CD4-positive, alpha-beta memory T cell (primary cell): Measurements from ENCODE around the gene TRIM39. TPM values are rescaled to one million over a fixed set of nuclear protein-coding genes. Genes with fewer than 3 reads are reported as not detected.
"Not testable (repeated sequence)": the region's sequence is repeated elsewhere in the genome, so short reads cannot be mapped to it uniquely, and the experiment has no call there.

Experiments
- CTCF ChIA-PET: fragments of 350-600 bp; sonication (Branson Sonifier 250); formaldehyde crosslinking; loops from one replicate; lab custom pipeline; 2021; ENCODE audit warnings: inconsistent platforms; ENCODE audit not compliant: partially characterized antibody; lab: Charles Lee
- POLR2A ChIA-PET: fragments of 350-600 bp; sonication (Branson Sonifier 250); formaldehyde crosslinking; loops from one replicate; lab custom pipeline; 2021; ENCODE audit not compliant: partially characterized antibody; lab: Charles Lee
- DNase-seq, 5 donors: peaks; one replicate each; pipeline versions ENCODE4 v3.0.0 to v3.0.0-alpha.2; 2020 to 2022; ENCODE audit warnings: mixed read lengths in 1 of 5
- H3K27ac ChIP-seq: one replicate; pipeline ENCODE4 v1.7.0; 2013; ENCODE audit warnings: low read depth, low read length
- H3K27me3 ChIP-seq: 2 replicates; pipeline ENCODE4 v1.7.0; 2013; ENCODE audit warnings: mild to moderate bottlenecking, low read length, moderate library complexity; ENCODE audit not compliant: insufficient read depth
- H3K36me3 ChIP-seq: 2 replicates; pipeline ENCODE4 v1.7.0; 2013; ENCODE audit warnings: mild to moderate bottlenecking, low read length, moderate library complexity; ENCODE audit not compliant: insufficient read depth
- H3K4me1 ChIP-seq: 2 replicates; pipeline ENCODE4 v1.7.0; 2013; ENCODE audit warnings: mild to moderate bottlenecking, low read length, moderate library complexity; ENCODE audit not compliant: insufficient read depth
- H3K4me3 ChIP-seq, 2 donors: one replicate each; pipeline ENCODE4 v1.7.0; 2013; ENCODE audit warnings: low read length in 2 of 2, mild to moderate bottlenecking in 1 of 2
- H3K9me3 ChIP-seq, 2 donors: one replicate each; pipeline ENCODE4 v1.7.0; 2013; ENCODE audit warnings: low read length in 2 of 2, control low read depth in 1 of 2; ENCODE audit not compliant: control insufficient read depth in 1 of 2
- H3K27ac Mint-ChIP-seq, 7 donors: one replicate each; pipeline ENCODE4 v1.8.0; 2020 to 2021; ENCODE audit warnings: mixed read lengths in 7 of 7, mild to moderate bottlenecking in 6 of 7, inconsistent platforms in 3 of 7, moderate library complexity in 3 of 7
- H3K27me3 Mint-ChIP-seq, 2 donors: one replicate each; pipeline ENCODE4 v1.8.0; 2020 to 2021; ENCODE audit warnings: mixed read lengths in 2 of 2
- H3K36me3 Mint-ChIP-seq, 2 donors: one replicate each; pipeline ENCODE4 v1.8.0; 2020 to 2021; ENCODE audit warnings: mixed read lengths in 2 of 2, inconsistent platforms in 1 of 2, mild to moderate bottlenecking in 1 of 2
- H3K4me1 Mint-ChIP-seq, 4 donors: one replicate each; pipeline ENCODE4 v1.8.0; 2020 to 2021; ENCODE audit warnings: mixed read lengths in 4 of 4, mild to moderate bottlenecking in 1 of 4
- H3K4me3 Mint-ChIP-seq, 8 donors: one replicate each; pipeline ENCODE4 v1.8.0; 2020 to 2021; ENCODE audit warnings: mixed read lengths in 8 of 8, mild to moderate bottlenecking in 7 of 8, moderate library complexity in 6 of 8, inconsistent platforms in 3 of 8
- H3K9me3 Mint-ChIP-seq, 8 donors: one replicate each; pipeline ENCODE4 v1.8.0; 2020 to 2021; ENCODE audit warnings: mixed read lengths in 8 of 8, mild to moderate bottlenecking in 5 of 8, inconsistent platforms in 3 of 8, moderate library complexity in 1 of 8
- intact Hi-C: fragments of 100-400 bp; cut with micrococcal nuclease; formaldehyde crosslinking; loops from one replicate; pipeline ENCODE4 v1.15.1; 2023
- polyA plus RNA-seq, 2 donors: library from polyadenylated mRNA; unstranded; fragments of 300-500 nt; fragmentation: Illumina TruSeq; gene quantifications; one replicate each; pipeline ENCODE4 v1.2.3, GENCODE V29; 2021
- total RNA-seq, 2 experiments: library from RNA; stranded (reverse); gene quantifications; one replicate each; pipeline ENCODE4 v1.2.3, GENCODE V29; 2021

Gene TRIM39
- total and polyA plus RNA-seq, 4 experiments from 2014 or later = 6.9 to 30.9 (median 23.1) TPM

GRCh38 chr6:30357678-30358540 lies 31.2 kb downstream of the TRIM39 start:
- CTCF ChIA-PET = interaction anchor here (1.0 to 4.7 kb wide), 8 partner anchors 9 to 255 kb away, joined by 3 to 34 read pairs (median 4); no protein-coding TSS in a partner anchor
- POLR2A ChIA-PET = interaction anchor here (0.6 to 1.4 kb wide), 4 partner anchors 25 to 1601 kb away, joined by 3 read pairs; partner anchors contain the start of genes MRPS18B, PPP1R10 and SKIC2
- Mint-ChIP-seq H3K27me3 (peaks cover 29 to 39% of the 10 kb centered on the region in 2 donors), H3K36me3 (no peaks in the 10 kb centered on the region), H3K4me1 (peaks cover 6 to 10% (median 7%) of the 10 kb centered on the region in 4 donors), H3K4me3 (peak overlapping the region; percentile 84 to 95 (median 88)), H3K9me3 (peaks cover 0 to 5% (median 0%) of the 10 kb centered on the region in 8 donors), H3K27ac (peak overlapping the region in 2 of 7 donors; percentile 59 to 64)
- peaks cover 23% of the 10 kb centered on the region for H3K27me3 ChIP-seq
- peak overlapping the region in 1 of 2 donors; percentile 42 for H3K4me3 ChIP-seq
- peak; percentile 55 to 61 (median 60) for DNase-seq
- H3K27ac ChIP-seq = no peak overlapping the region
- no peaks in the 10 kb centered on the region for H3K9me3 ChIP-seq
- H3K4me1 ChIP-seq = peaks cover 8% of the 10 kb centered on the region
- no peaks in the 10 kb centered on the region for H3K36me3 ChIP-seq
- intact Hi-C loops = loop anchor here (1.0 kb wide), 1 partner anchor 39 kb away; no protein-coding TSS in a partner anchor

- Mint-ChIP-seq H3K4me1 (peaks cover 6 to 10% (median 7%) of the 10 kb centered on the region in 4 donors), H3K9me3 (peaks cover 0 to 5% (median 0%) of the 10 kb centered on the region in 8 donors), H3K4me3 (no peak overlapping the region), H3K27ac (no peak overlapping the region), H3K36me3 (no peaks in the 10 kb centered on the region), H3K27me3 (peaks cover 31 to 41% of the 10 kb centered on the region in 2 donors)
- POLR2A ChIA-PET = no interaction called here
- Histone ChIP-seq H3K27me3 (peaks cover 23% of the 10 kb centered on the region), H3K9me3 (no peaks in the 10 kb centered on the region), H3K4me1 (peaks cover 8% of the 10 kb centered on the region), H3K4me3 (no peak overlapping the region), H3K27ac (no peak overlapping the region), H3K36me3 (no peaks in the 10 kb centered on the region)
- CTCF ChIA-PET = interaction anchor here (0.7 to 4.7 kb wide), 7 partner anchors 9 to 142 kb away, joined by 3 to 34 read pairs (median 3); no protein-coding TSS in a partner anchor
- DNase-seq = no peak
- intact Hi-C loops = no loop called here
These were observed 32.5 kb downstream of the TRIM39 start for GRCh38 chr6:30359276-30359675.

- intact Hi-C loops = no loop called here
- no peaks in the 10 kb centered on the region for H3K9me3 ChIP-seq
- H3K4me3 Mint-ChIP-seq = no peak overlapping the region
- no peaks in the 10 kb centered on the region for H3K36me3 Mint-ChIP-seq
- ChIA-PET CTCF (interaction anchor here (0.9 to 4.7 kb wide), 2 partner anchors 38 to 43 kb away, joined by 3 to 34 read pairs; no protein-coding TSS in a partner anchor), POLR2A (no interaction called here)
- no peak overlapping the region for H3K27ac Mint-ChIP-seq
- no peak overlapping the region for H3K4me3 ChIP-seq
- H3K27me3 ChIP-seq = peaks cover 23% of the 10 kb centered on the region
- H3K4me1 ChIP-seq = peaks cover 8% of the 10 kb centered on the region
- H3K36me3 ChIP-seq = no peaks in the 10 kb centered on the region
- peaks cover 6 to 10% (median 7%) of the 10 kb centered on the region in 4 donors for H3K4me1 Mint-ChIP-seq
- peaks cover 32 to 44% of the 10 kb centered on the region in 2 donors for H3K27me3 Mint-ChIP-seq
- peaks cover 0 to 5% (median 0%) of the 10 kb centered on the region in 8 donors for H3K9me3 Mint-ChIP-seq
- no peak for DNase-seq
- H3K27ac ChIP-seq = no peak overlapping the region
These were observed 33.4 kb downstream of the TRIM39 start for GRCh38 chr6:30360139-30360538.

- Histone ChIP-seq H3K4me3 (no peak overlapping the region), H3K27me3 (peaks cover 23% of the 10 kb centered on the region), H3K9me3 (no peaks in the 10 kb centered on the region), H3K4me1 (peaks cover 8% of the 10 kb centered on the region), H3K27ac (no peak overlapping the region), H3K36me3 (no peaks in the 10 kb centered on the region)
- Mint-ChIP-seq H3K36me3 (no peaks in the 10 kb centered on the region), H3K27me3 (peaks cover 42 to 50% of the 10 kb centered on the region in 2 donors), H3K9me3 (peaks cover 0 to 5% (median 0%) of the 10 kb centered on the region in 8 donors), H3K27ac (no peak overlapping the region), H3K4me3 (no peak overlapping the region), H3K4me1 (peaks cover 6 to 10% (median 7%) of the 10 kb centered on the region in 4 donors)
- DNase-seq = no peak
- intact Hi-C loops = no loop called here
- ChIA-PET POLR2A (no interaction called here), CTCF (interaction anchor here (4.7 kb wide), 1 partner anchor 37 kb away, joined by 34 read pairs; no protein-coding TSS in a partner anchor)
These were observed 34.9 kb downstream of the TRIM39 start for GRCh38 chr6:30361661-30362060.

- H3K36me3 Mint-ChIP-seq = no peaks in the 10 kb centered on the region
- no peak overlapping the region for H3K27ac Mint-ChIP-seq
- CTCF ChIA-PET = no interaction called here
- H3K4me3 Mint-ChIP-seq = no peak overlapping the region
- POLR2A ChIA-PET = no interaction called here
- peaks cover 0 to 5% (median 0%) of the 10 kb centered on the region in 8 donors for H3K9me3 Mint-ChIP-seq
- H3K4me1 Mint-ChIP-seq = no peaks in the 10 kb centered on the region
- Histone ChIP-seq H3K4me3 (no peak overlapping the region), H3K9me3 (no peaks in the 10 kb centered on the region), H3K27ac (no peak overlapping the region), H3K36me3 (no peaks in the 10 kb centered on the region), H3K27me3 (peaks cover 14% of the 10 kb centered on the region), H3K4me1 (no peaks in the 10 kb centered on the region)
- H3K27me3 Mint-ChIP-seq = peaks cover 38 to 43% of the 10 kb centered on the region in 2 donors
- DNase-seq = no peak
- intact Hi-C loops = no loop called here
These were observed 36.7 kb downstream of the TRIM39 start for GRCh38 chr6:30363459-30363858.

- intact Hi-C loops = no loop called here
- POLR2A ChIA-PET = no interaction called here
- Histone ChIP-seq H3K9me3 (no peaks in the 10 kb centered on the region), H3K36me3 (no peaks in the 10 kb centered on the region), H3K4me3 (no peak overlapping the region), H3K27ac (no peak overlapping the region), H3K4me1 (no peaks in the 10 kb centered on the region), H3K27me3 (peaks cover 7% of the 10 kb centered on the region)
- no peak overlapping the region for H3K4me3 Mint-ChIP-seq
- DNase-seq = no peak
- no peaks in the 10 kb centered on the region for H3K36me3 Mint-ChIP-seq
- H3K9me3 Mint-ChIP-seq = peaks cover 0 to 5% (median 0%) of the 10 kb centered on the region in 8 donors
- peaks cover 37 to 45% of the 10 kb centered on the region in 2 donors for H3K27me3 Mint-ChIP-seq
- CTCF ChIA-PET = no interaction called here
- no peaks in the 10 kb centered on the region for H3K4me1 Mint-ChIP-seq
- no peak overlapping the region for H3K27ac Mint-ChIP-seq
These were observed 37.9 kb downstream of the TRIM39 start for GRCh38 chr6:30364591-30364990.

GRCh38 chr6:30369280-30369679 lies 42.6 kb downstream of the TRIM39 start:
- H3K36me3 Mint-ChIP-seq, DNase-seq, CTCF ChIA-PET, H3K4me3 ChIP-seq, intact Hi-C loops, H3K9me3 Mint-ChIP-seq, H3K27ac ChIP-seq, H3K36me3 ChIP-seq, H3K4me3 Mint-ChIP-seq, H3K9me3 ChIP-seq, H3K27me3 ChIP-seq, H3K4me1 ChIP-seq, H3K27ac Mint-ChIP-seq, H3K4me1 Mint-ChIP-seq, POLR2A ChIA-PET: not testable (repeated sequence)
- H3K27me3 Mint-ChIP-seq = peaks cover 19 to 29% of the 10 kb centered on the region in 2 donors
